ENCODE results near the gene CYP20A1. TPM values are rescaled to one million over a fixed set of nuclear protein-coding genes. Genes with fewer than 3 reads are reported as not detected.
"Not testable (repeated sequence)": the region's sequence is repeated elsewhere in the genome, so short reads cannot be mapped to it uniquely, and the experiment has no call there.

The CYP20A1 gene, protein sequence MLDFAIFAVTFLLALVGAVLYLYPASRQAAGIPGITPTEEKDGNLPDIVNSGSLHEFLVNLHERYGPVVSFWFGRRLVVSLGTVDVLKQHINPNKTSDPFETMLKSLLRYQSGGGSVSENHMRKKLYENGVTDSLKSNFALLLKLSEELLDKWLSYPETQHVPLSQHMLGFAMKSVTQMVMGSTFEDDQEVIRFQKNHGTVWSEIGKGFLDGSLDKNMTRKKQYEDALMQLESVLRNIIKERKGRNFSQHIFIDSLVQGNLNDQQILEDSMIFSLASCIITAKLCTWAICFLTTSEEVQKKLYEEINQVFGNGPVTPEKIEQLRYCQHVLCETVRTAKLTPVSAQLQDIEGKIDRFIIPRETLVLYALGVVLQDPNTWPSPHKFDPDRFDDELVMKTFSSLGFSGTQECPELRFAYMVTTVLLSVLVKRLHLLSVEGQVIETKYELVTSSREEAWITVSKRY
- total RNA-seq = 10 to 100 TPM; 47.1 to 50.8 TPM
- 10 to 100 TPM; 25.6 to 47.5 TPM for polyA plus RNA-seq

DNA sequence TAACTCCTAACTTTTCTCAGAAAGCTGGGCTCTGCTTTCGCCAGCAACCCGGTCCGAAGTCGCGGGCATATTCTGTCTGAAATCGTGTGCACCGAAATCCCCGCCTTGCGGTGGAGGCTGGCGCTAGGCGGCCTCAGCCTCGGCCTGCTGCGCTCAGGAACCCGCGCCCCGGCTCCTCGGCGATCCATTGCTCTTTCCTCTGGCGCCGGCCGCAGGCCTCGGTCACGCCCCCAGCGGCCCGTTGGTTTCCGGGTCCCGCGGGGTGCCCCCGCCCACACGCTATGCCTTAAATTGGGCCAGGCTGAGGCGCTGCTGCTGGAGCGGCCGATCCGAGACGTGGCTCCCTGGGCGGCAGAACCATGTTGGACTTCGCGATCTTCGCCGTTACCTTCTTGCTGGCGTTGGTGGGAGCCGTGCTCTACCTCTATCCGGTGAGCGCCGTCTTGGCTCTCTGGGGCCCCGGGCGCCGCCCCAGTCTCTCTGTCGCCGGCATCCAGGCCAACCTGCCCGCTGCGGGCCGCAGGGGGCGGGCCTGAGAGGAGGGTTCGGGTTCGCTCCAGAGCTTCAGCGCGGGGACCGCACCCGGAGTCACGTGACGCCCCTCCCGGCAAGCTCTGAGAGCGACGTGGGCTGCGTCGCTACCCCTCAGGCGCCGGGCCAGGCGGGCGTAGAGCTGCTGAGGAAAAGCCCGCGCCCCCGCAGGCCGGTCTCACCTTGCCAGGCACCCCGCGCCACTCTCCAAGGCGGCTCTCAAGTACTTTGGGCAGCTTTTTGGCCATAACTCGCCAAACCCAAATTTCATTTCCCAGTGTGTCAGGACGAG is at the start of gene CYP20A1:
TSS of gene CYP20A1 (plus strand) at position 315 of the 823 bp plus-strand sequence. CDS start at position 360, 45 bp downstream.
- Mint-ChIP-seq H3K27me3 (no peaks in the 10 kb centered on the region), H3K36me3 (peaks cover 20 to 25% of the 10 kb centered on the region in 2 donors), H3K9me3 (no peaks in the 10 kb centered on the region), H3K4me1 (peaks cover 23 to 52% (median 28%) of the 10 kb centered on the region in 4 donors), H3K27ac (peak within 1 kb of the TSS; percentile 98 to 100 (median 100)), H3K4me3 (peak within 1 kb of the TSS; percentile 94 to 100 (median 98))
- ChIA-PET POLR2A (ENCODE audit: partially characterized antibody) (interaction anchor here (0.6 to 3.1 kb wide), 23 partner anchors 9 to 696 kb away, joined by 3 to 28 read pairs (median 4); partner anchors contain the start of genes ABI2, CARF, NBEAL1 and WDR12), CTCF (ENCODE audit: partially characterized antibody) (interaction anchor here (0.9 to 4.3 kb wide), 11 partner anchors 11 to 670 kb away, joined by 3 to 24 read pairs (median 3); partner anchors contain the start of genes CARF and WDR12)
- Histone ChIP-seq H3K9me3 (ENCODE audit: control insufficient read depth in 1 of 2, low read length in 2 of 2) (no peaks in the 10 kb centered on the region), H3K36me3 (ENCODE audit: insufficient read depth, low read length) (peaks cover 6% of the 10 kb centered on the region), H3K27ac (ENCODE audit: low read depth, low read length) (peak within 1 kb of the TSS; percentile 90), H3K4me3 (ENCODE audit: low read length in 2 of 2) (peak within 1 kb of the TSS; percentile 91 to 100), H3K27me3 (ENCODE audit: insufficient read depth, low read length) (no peaks in the 10 kb centered on the region), H3K4me1 (ENCODE audit: insufficient read depth, low read length) (peaks cover 19% of the 10 kb centered on the region)
- intact Hi-C loops (cut with micrococcal nuclease) = loop anchor here (1.0 to 5.0 kb wide), 11 partner anchors 14 to 1458 kb away; partner anchors contain the start of genes ABI2, ALS2, CD28 and FAM117B
- peak; percentile 95 to 99 (median 98) for DNase-seq

DNA sequence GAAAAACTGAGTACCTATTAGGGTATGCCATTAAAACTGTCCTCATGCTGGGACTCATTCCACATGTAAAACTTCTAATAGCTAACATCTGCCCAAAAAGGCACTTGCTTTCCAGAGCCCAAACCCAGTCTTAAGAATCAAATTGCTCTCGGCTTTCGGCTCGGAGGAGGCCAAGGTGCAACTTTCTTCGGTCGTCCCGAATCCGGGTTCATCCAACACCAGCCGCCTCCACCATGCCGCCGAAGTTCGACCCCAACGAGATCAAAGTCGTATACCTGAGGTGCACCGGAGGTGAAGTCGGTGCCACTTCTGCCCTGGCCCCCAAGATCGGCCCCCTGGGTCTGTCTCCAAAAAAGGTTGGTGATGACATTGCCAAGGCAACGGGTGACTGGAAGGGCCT is 48.3 kb upstream of the CYP20A1 start:
- H3K4me3 ChIP-seq (ENCODE audit: low read length in 2 of 2); H3K27ac ChIP-seq (ENCODE audit: low read depth, low read length); H3K4me3 Mint-ChIP-seq; intact Hi-C loops (cut with micrococcal nuclease); H3K9me3 ChIP-seq (ENCODE audit: control insufficient read depth in 1 of 2, low read length in 2 of 2); H3K27ac Mint-ChIP-seq; DNase-seq; H3K4me1 Mint-ChIP-seq; H3K27me3 Mint-ChIP-seq; H3K36me3 ChIP-seq (ENCODE audit: insufficient read depth, low read length); H3K4me1 ChIP-seq (ENCODE audit: insufficient read depth, low read length); H3K9me3 Mint-ChIP-seq; POLR2A ChIA-PET (ENCODE audit: partially characterized antibody); CTCF ChIA-PET (ENCODE audit: partially characterized antibody); H3K27me3 ChIP-seq (ENCODE audit: insufficient read depth, low read length): not testable (repeated sequence)
- H3K36me3 Mint-ChIP-seq = peaks cover 16 to 24% of the 10 kb centered on the region in 2 donors

DNA sequence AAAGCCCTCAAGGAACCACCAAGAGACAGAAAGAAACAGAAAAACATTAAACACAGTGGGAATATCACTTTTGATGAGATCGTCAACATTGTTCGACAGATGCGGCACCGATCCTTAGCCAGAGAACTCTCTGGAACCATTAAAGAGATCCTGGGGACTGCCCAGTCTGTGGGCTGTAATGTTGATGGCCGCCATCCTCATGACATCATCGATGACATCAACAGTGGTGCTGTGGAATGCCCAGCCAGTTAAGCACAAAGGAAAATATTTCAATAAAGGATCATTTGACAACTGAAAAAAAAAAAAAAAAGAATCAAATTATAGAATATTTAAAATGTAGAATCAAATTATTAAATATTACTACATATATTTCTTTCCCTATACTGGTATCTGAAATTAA is 47.8 kb upstream of the CYP20A1 start:
- H3K4me1 ChIP-seq (ENCODE audit: insufficient read depth, low read length); H3K4me3 ChIP-seq (ENCODE audit: low read length in 2 of 2); CTCF ChIA-PET (ENCODE audit: partially characterized antibody); intact Hi-C loops (cut with micrococcal nuclease); H3K4me3 Mint-ChIP-seq; H3K9me3 Mint-ChIP-seq; H3K27me3 Mint-ChIP-seq; DNase-seq; H3K27ac Mint-ChIP-seq; H3K4me1 Mint-ChIP-seq; H3K36me3 ChIP-seq (ENCODE audit: insufficient read depth, low read length); H3K27ac ChIP-seq (ENCODE audit: low read depth, low read length); POLR2A ChIA-PET (ENCODE audit: partially characterized antibody); H3K27me3 ChIP-seq (ENCODE audit: insufficient read depth, low read length); H3K9me3 ChIP-seq (ENCODE audit: control insufficient read depth in 1 of 2, low read length in 2 of 2): not testable (repeated sequence)
- peaks cover 17 to 20% of the 10 kb centered on the region in 2 donors for H3K36me3 Mint-ChIP-seq

DNA sequence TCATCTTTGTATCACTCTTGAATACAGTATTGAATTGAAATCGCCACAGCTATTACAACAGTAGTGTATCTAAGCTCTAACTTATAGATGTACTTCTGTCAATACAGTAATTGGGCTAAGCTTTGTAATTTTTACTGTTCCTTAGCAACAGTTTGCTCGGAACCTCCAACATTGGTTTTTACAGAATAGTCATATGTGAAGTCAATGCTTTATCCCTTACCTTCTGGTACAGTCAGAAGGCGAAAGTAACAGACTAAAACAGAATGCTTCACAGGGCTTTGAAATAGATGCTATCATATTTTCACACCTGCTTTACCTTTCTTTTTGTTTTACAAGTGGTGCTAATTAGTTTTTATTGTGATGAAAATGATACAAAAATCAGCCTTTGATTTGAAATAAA is 46.9 kb upstream of the CYP20A1 start:
- Mint-ChIP-seq H3K9me3 (no peaks in the 10 kb centered on the region), H3K27ac (no peak overlapping the region), H3K4me1 (no peaks in the 10 kb centered on the region), H3K27me3 (no peaks in the 10 kb centered on the region), H3K4me3 (no peak overlapping the region), H3K36me3 (peaks cover 17 to 19% of the 10 kb centered on the region in 2 donors)
- ChIA-PET CTCF (ENCODE audit: partially characterized antibody) (interaction anchor here (0.7 kb wide), 1 partner anchor 321 kb away, joined by 3 read pairs; no protein-coding TSS in a partner anchor), POLR2A (ENCODE audit: partially characterized antibody) (no interaction called here)
- Histone ChIP-seq H3K27me3 (ENCODE audit: insufficient read depth, low read length) (no peaks in the 10 kb centered on the region), H3K9me3 (ENCODE audit: control insufficient read depth in 1 of 2, low read length in 2 of 2) (no peaks in the 10 kb centered on the region), H3K4me1 (ENCODE audit: insufficient read depth, low read length) (no peaks in the 10 kb centered on the region), H3K27ac (ENCODE audit: low read depth, low read length) (no peak overlapping the region), H3K4me3 (ENCODE audit: low read length in 2 of 2) (no peak overlapping the region), H3K36me3 (ENCODE audit: insufficient read depth, low read length) (peaks cover 5% of the 10 kb centered on the region)
- intact Hi-C loops (cut with micrococcal nuclease) = no loop called here
- no peak for DNase-seq

DNA sequence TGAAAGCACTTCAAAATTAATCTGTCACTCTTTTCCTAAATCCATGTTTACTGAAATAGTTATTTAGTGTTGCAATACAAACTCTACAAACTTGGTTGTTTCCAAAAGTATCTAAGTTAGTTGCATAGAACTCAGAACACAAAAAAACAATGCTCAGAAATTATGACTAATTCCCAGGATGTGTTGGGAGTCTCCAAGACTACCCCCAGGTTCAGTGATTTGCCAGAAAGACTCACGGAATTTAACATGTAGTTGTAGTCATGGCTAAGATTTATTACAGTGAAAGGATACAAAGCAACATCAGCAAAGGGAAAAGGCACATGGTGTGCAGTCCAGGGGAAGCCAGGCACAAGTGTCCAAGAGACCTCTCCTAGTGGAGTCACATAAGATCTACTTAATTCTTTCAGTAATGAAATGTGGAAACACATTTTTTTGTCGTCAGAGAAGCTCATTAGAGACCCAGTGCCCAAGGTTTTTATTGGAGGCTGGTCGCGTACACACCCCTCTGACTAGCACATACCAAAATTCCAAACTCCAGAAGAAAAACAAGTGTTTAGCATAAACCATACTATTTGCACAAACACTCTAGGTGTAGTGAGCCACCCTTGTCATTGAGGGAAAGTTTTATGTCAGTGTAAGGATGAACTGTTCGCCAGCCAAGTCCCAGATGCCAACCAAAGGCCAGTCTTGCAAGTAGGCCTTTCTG is 43.3 kb upstream of the CYP20A1 start:
- DNase-seq = no peak
- H3K4me3 ChIP-seq (ENCODE audit: low read length in 2 of 2) = no peak overlapping the region
- H3K36me3 ChIP-seq (ENCODE audit: insufficient read depth, low read length) = no peaks in the 10 kb centered on the region
- Mint-ChIP-seq H3K4me1 (no peaks in the 10 kb centered on the region), H3K27me3 (no peaks in the 10 kb centered on the region), H3K36me3 (peaks cover 6 to 9% of the 10 kb centered on the region in 2 donors), H3K4me3 (no peak overlapping the region), H3K27ac (no peak overlapping the region), H3K9me3 (no peaks in the 10 kb centered on the region)
- intact Hi-C loops (cut with micrococcal nuclease) = no loop called here
- H3K27me3 ChIP-seq (ENCODE audit: insufficient read depth, low read length) = no peaks in the 10 kb centered on the region
- no peaks in the 10 kb centered on the region for H3K9me3 ChIP-seq (ENCODE audit: control insufficient read depth in 1 of 2, low read length in 2 of 2)
- no peaks in the 10 kb centered on the region for H3K4me1 ChIP-seq (ENCODE audit: insufficient read depth, low read length)
- CTCF ChIA-PET (ENCODE audit: partially characterized antibody) = no interaction called here
- H3K27ac ChIP-seq (ENCODE audit: low read depth, low read length) = no peak overlapping the region
- POLR2A ChIA-PET (ENCODE audit: partially characterized antibody) = no interaction called here

DNA sequence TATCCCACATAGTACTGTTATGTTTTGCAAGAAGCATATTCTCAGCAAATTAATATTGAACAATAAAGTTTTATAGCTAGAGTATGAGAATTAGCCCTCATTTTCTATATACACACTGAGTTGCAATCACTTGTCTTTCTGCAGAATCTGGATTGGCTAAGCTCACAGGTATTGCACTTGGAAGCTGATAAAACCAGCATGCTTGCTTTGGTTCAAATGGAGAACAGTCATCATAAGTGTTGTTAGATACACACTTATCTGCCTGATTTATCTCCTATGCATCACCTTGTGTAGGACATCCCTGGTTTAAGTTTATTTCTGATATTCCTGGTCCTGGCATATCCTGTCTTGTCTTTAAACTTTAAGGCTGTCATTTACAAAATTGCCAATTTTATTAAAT is 38.0 kb upstream of the CYP20A1 start:
- intact Hi-C loops (cut with micrococcal nuclease) = no loop called here
- CTCF ChIA-PET (ENCODE audit: partially characterized antibody) = interaction anchor here (1.5 kb wide), 1 partner anchor 25 kb away, joined by 9 read pairs; no protein-coding TSS in a partner anchor
- no peak overlapping the region for H3K4me3 Mint-ChIP-seq
- H3K27ac ChIP-seq (ENCODE audit: low read depth, low read length) = no peak overlapping the region
- H3K36me3 ChIP-seq (ENCODE audit: insufficient read depth, low read length) = no peaks in the 10 kb centered on the region
- H3K36me3 Mint-ChIP-seq = peaks cover 3 to 4% of the 10 kb centered on the region in 2 donors
- H3K27me3 ChIP-seq (ENCODE audit: insufficient read depth, low read length) = no peaks in the 10 kb centered on the region
- no peaks in the 10 kb centered on the region for H3K27me3 Mint-ChIP-seq
- DNase-seq = no peak
- no peaks in the 10 kb centered on the region for H3K4me1 ChIP-seq (ENCODE audit: insufficient read depth, low read length)
- peaks cover 0 to 4% (median 0%) of the 10 kb centered on the region in 4 donors for H3K4me1 Mint-ChIP-seq
- no peak overlapping the region for H3K4me3 ChIP-seq (ENCODE audit: low read length in 2 of 2)
- H3K9me3 Mint-ChIP-seq = no peaks in the 10 kb centered on the region
- POLR2A ChIA-PET (ENCODE audit: partially characterized antibody) = no interaction called here
- H3K27ac Mint-ChIP-seq = no peak overlapping the region
- no peaks in the 10 kb centered on the region for H3K9me3 ChIP-seq (ENCODE audit: control insufficient read depth in 1 of 2, low read length in 2 of 2)
